ENCODE measurements around the gene UBXN1. TPM values are rescaled to one million over a fixed set of nuclear protein-coding genes. Genes with fewer than 3 reads are reported as not detected.
A peak's percentile ranks its signal among the peaks of the same experiment; 100 is the strongest.

Gene UBXN1
- total RNA-seq, 1 donor from 2014 or later = 81.6 TPM

GRCh38 chr11:62669420-62670161 lies 9.3 kb downstream of the UBXN1 start:
- H3K27ac Mint-ChIP-seq (ENCODE audit: unreplicated experiment) = peak overlapping the region; percentile 77
- DNase-seq (ENCODE audit: low spot score) = no peak
- H3K9me3 Mint-ChIP-seq (ENCODE audit: low read depth) = no peaks in the 10 kb centered on the region
- peaks cover 47% of the 10 kb centered on the region for H3K4me1 Mint-ChIP-seq (ENCODE audit: low read depth)
- no peak overlapping the region for H3K4me3 Mint-ChIP-seq (ENCODE audit: unreplicated experiment)
- peaks cover 4% of the 10 kb centered on the region for H3K36me3 Mint-ChIP-seq (ENCODE audit: low read depth)
- no peak for TF ChIP-seq CTCF (IDR thresholded peaks at IDR 0.05)
- no peaks in the 10 kb centered on the region for H3K27me3 Mint-ChIP-seq (ENCODE audit: low read depth)

- Mint-ChIP-seq H3K9me3 (ENCODE audit: low read depth) (no peaks in the 10 kb centered on the region), H3K4me3 (ENCODE audit: unreplicated experiment) (no peak overlapping the region), H3K27ac (ENCODE audit: unreplicated experiment) (peak overlapping the region; percentile 51), H3K36me3 (ENCODE audit: low read depth) (peaks cover 7% of the 10 kb centered on the region), H3K4me1 (ENCODE audit: low read depth) (peaks cover 45% of the 10 kb centered on the region), H3K27me3 (ENCODE audit: low read depth) (no peaks in the 10 kb centered on the region)
- DNase-seq (ENCODE audit: low spot score) = no peak
- no peak for TF ChIP-seq CTCF (IDR thresholded peaks at IDR 0.05)
These were observed 11.4 kb downstream of the UBXN1 start for GRCh38 chr11:62667460-62667859.

- no peak for TF ChIP-seq CTCF (IDR thresholded peaks at IDR 0.05)
These were observed 12.5 kb downstream of the UBXN1 start for GRCh38 chr11:62666259-62666926.

GRCh38 chr11:62665599-62666258 lies 13.1 kb downstream of the UBXN1 start:
- peaks cover 7% of the 10 kb centered on the region for H3K36me3 Mint-ChIP-seq (ENCODE audit: low read depth)

More at GRCh38 chr11:62666259-62666926, 12.5 kb downstream of the UBXN1 start:
- DNase-seq (ENCODE audit: low spot score) = no peak
- Mint-ChIP-seq H3K36me3 (ENCODE audit: low read depth) (peaks cover 7% of the 10 kb centered on the region), H3K4me3 (ENCODE audit: unreplicated experiment) (peak overlapping the region; percentile 94), H3K9me3 (ENCODE audit: low read depth) (no peaks in the 10 kb centered on the region), H3K27me3 (ENCODE audit: low read depth) (no peaks in the 10 kb centered on the region), H3K4me1 (ENCODE audit: low read depth) (peaks cover 40% of the 10 kb centered on the region), H3K27ac (ENCODE audit: unreplicated experiment) (peak overlapping the region; percentile 93)

More at GRCh38 chr11:62665599-62666258, 13.1 kb downstream of the UBXN1 start:
- no peak for DNase-seq (ENCODE audit: low spot score)
- Mint-ChIP-seq H3K4me1 (ENCODE audit: low read depth) (peaks cover 36% of the 10 kb centered on the region), H3K27ac (ENCODE audit: unreplicated experiment) (peak overlapping the region; percentile 93), H3K27me3 (ENCODE audit: low read depth) (no peaks in the 10 kb centered on the region), H3K9me3 (ENCODE audit: low read depth) (no peaks in the 10 kb centered on the region), H3K4me3 (ENCODE audit: unreplicated experiment) (peak overlapping the region; percentile 94)
- TF ChIP-seq CTCF (IDR thresholded peaks at IDR 0.05) = no peak

Data from chondrocyte (in vitro differentiated cells).